ENCODE results near the gene SLK. TPM values are rescaled to one million over a fixed set of nuclear protein-coding genes. Genes with fewer than 3 reads are reported as not detected.
A peak's percentile ranks its signal among the peaks of the same experiment; 100 is the strongest.

SLK gene
- total and polyA plus RNA-seq, 2 of the 4 experiments (the other 2 are of a cell fraction), result 8.1 to 21.5 TPM

- H3K4me2 ChIP-seq (ENCODE audit: low read depth, low read length), result no peak overlapping the region
- BruUV-seq (replicated peaks), result no TSS peak
- peak; percentile 16 for DNase-seq
These were observed 109.8 kb downstream of the SLK start for GRCh38 chr10:104076743-104077160.

More at GRCh38 chr10:104076743-104077160, 109.8 kb downstream of the SLK start:
- intact Hi-C loops (cut with micrococcal nuclease), result no loop called here
- H3K9ac ChIP-seq (ENCODE audit: low read depth, low read length), result no peak overlapping the region
- H3K9me1 ChIP-seq (ENCODE audit: insufficient read depth, low read length), result no peaks in the 10 kb centered on the region
- no peak overlapping the region for H3K27ac ChIP-seq (ENCODE audit: insufficient read depth, low read length)
- peaks cover 61% of the 10 kb centered on the region for H3K27me3 ChIP-seq (ENCODE audit: control insufficient read depth, insufficient read depth, low read length)
- H3K4me1 ChIP-seq (ENCODE audit: control insufficient read depth, insufficient read depth, low read length), result no peaks in the 10 kb centered on the region
- no peak overlapping the region for H2AK5ac ChIP-seq (ENCODE audit: low read depth, low read length)
- no peaks in the 10 kb centered on the region; the same call in 1 of the 2 replicates for H3K9me3 ChIP-seq (ENCODE audit: control insufficient read depth, insufficient read depth, low read length)
- no peaks in the 10 kb centered on the region for H3K79me1 ChIP-seq (ENCODE audit: low read depth in 1 of 2, low read length in 2 of 2)
- no peak overlapping the region for H2BK120ac ChIP-seq (ENCODE audit: low read depth, low read length)
- H2AFZ ChIP-seq (replicated peaks; ENCODE audit: low read length, poor library complexity), result no peak overlapping the region
- H3K56ac ChIP-seq (ENCODE audit: extremely low read depth, insufficient read depth, low read length), result no peak overlapping the region
- ChIA-PET CTCF (no interaction called here), POLR2A (ENCODE audit: unreplicated experiment) (no interaction called here)
- no peak overlapping the region for H2AK9ac ChIP-seq (replicated peaks; ENCODE audit: low read depth, low read length, poor library complexity)
- H4K20me1 ChIP-seq (ENCODE audit: insufficient read depth, low read length), result no peaks in the 10 kb centered on the region
- H3K18ac ChIP-seq (ENCODE audit: low read depth, low read length), result no peak overlapping the region
- no peak overlapping the region for H2BK15ac ChIP-seq (ENCODE audit: low read depth, low read length)
- H2BK20ac ChIP-seq (ENCODE audit: low read depth, low read length), result no peak overlapping the region
- no peak overlapping the region for H2BK5ac ChIP-seq (ENCODE audit: low read depth, low read length, poor library complexity, severe bottlenecking)
- no peak for ATAC-seq (ENCODE audit: low read depth)
- dilution Hi-C loops (cut with HindIII; ENCODE audit: low sequenced_read_pairs, unreplicated experiment), result no loop called here
- H3K4ac ChIP-seq (ENCODE audit: low read depth, low read length), result no peak overlapping the region
- in situ Hi-C loops (cut with MboI; ENCODE audit: low sequenced_read_pairs), result no loop called here
- no peak overlapping the region for H3K4me3 ChIP-seq (ENCODE audit: insufficient read depth, low read depth, low read length)
- H3K23ac ChIP-seq (ENCODE audit: low read depth, low read length), result no peak overlapping the region
- H4K8ac ChIP-seq (ENCODE audit: low read depth in 2 of 2, low read length in 2 of 2), result no peak overlapping the region
- no peaks in the 10 kb centered on the region for H3K36me3 ChIP-seq (ENCODE audit: control insufficient read depth, insufficient read depth, low read length)
- H4K5ac ChIP-seq (ENCODE audit: low read depth, low read length), result no peak overlapping the region
- no peak overlapping the region for H4K91ac ChIP-seq (ENCODE audit: insufficient read depth, low read depth, low read length)
- no peak for TF ChIP-seq RFX5 (IDR thresholded peaks at IDR 0.05; ENCODE audit: low read depth, low read length)
- TF ChIP-seq CEBPB (IDR thresholded peaks at IDR 0.05; ENCODE audit: low read depth, low read length), result no peak
- no peak for TF ChIP-seq FOS (IDR thresholded peaks at IDR 0.05; ENCODE audit: low read depth, low read length)
- TF ChIP-seq MAZ (IDR thresholded peaks at IDR 0.05; ENCODE audit: borderline replicate concordance, low read depth, low read length), result no peak
- no peak for TF ChIP-seq MXI1 (IDR thresholded peaks at IDR 0.05; ENCODE audit: borderline replicate concordance, low read depth, low read length)
- TF ChIP-seq RAD21 (IDR thresholded peaks at IDR 0.05; ENCODE audit: low read length), result no peak
- no peak for TF ChIP-seq RCOR1 (IDR thresholded peaks at IDR 0.05; ENCODE audit: insufficient replicate concordance, low read length)
- TF ChIP-seq MAFK (IDR thresholded peaks at IDR 0.05; ENCODE audit: low read depth, low read length), result no peak
- no peak for TF ChIP-seq BHLHE40 (IDR thresholded peaks at IDR 0.05; ENCODE audit: low read depth, low read length)
- no peak for TF ChIP-seq USF2 (IDR thresholded peaks at IDR 0.05; ENCODE audit: low read depth, low read length)
- H3K14ac ChIP-seq (replicated peaks; ENCODE audit: low read depth, low read length), result no peak overlapping the region
- no CpG with 5 or more reads among the region's 3 CpGs for WGBS, 2 experiments (ENCODE audit: extremely low coverage in 2 of 2, insufficient read length in 1 of 2)

Measured in IMR-90 (cell line).